Ovary (tissue), 1 donor: Measurements from ENCODE around the gene GPRIN3.

Experiments
- EP300 ChIP-seq: sonication (generic); formaldehyde crosslinking; IDR thresholded peaks from one replicate; pipeline ENCODE4 v1.6.1; 2017; ENCODE audit warnings: antibody characterized with exemption
- POLR2A ChIP-seq: fragments of 450-650 bp; IDR thresholded peaks from one replicate; pipeline ENCODE4 v1.6.1; 2017; ENCODE audit warnings: antibody characterized with exemption, mild to moderate bottlenecking, moderate library complexity

- TF ChIP-seq EP300 (no peak), POLR2A (no peak)
Observed at GRCh38 chr4:89301902-89302301, 5.7 kb downstream of the GPRIN3 start.
